GM19463 (cell line): Measurements from ENCODE around the gene DCPS.
"Not testable (repeated sequence)": the region's sequence is repeated elsewhere in the genome, so short reads cannot be mapped to it uniquely, and the experiment has no call there.

Source experiments
- ATAC-seq: cut with Tn5 transposase; IDR thresholded peaks from one replicate; pipeline ENCODE4 v1.9.1; 2021; ENCODE audit warnings: mild to moderate bottlenecking, moderate library complexity; ENCODE audit not compliant: unreplicated experiment

The DCPS gene

DNA sequence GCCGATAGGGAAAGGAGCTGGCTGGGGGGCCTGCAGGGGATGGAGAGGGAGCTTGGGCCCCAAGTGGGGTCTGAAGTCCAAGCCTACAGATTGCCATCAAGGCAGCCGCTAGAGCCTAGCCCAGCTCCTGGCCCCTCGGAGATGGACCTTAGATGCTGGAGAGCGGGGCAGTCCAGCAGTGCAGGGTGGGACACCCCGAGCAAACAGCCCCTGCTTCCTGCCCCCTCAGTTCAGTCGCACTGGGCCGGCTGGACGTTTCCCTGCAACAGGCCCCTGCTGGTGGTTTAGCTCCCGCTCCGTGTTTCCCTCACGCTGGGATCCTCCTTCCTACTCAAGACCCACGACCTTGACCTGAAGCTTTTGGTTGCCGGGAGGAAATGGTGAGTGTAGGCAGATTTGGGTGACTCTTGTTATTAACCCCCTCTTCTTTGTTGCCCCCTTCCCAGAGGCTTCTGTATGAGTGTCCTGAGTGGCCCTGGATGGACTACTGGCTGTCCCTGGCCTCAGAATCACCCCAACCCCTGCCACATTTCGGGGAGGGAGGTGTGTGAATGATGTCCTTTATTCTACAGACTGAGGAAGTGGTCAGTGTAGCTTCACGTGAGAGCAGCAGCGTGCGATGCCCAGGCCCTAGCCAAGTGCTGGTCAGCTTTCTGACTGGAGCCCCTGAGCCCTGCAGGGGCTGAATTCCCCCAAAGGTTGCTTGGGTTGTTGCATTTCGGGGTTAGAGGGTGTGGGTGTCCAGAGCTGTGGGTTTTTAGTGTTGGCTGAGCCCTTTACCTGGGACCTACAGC lies 54.3 kb downstream of the DCPS start:
- ATAC-seq = no peak

DNA sequence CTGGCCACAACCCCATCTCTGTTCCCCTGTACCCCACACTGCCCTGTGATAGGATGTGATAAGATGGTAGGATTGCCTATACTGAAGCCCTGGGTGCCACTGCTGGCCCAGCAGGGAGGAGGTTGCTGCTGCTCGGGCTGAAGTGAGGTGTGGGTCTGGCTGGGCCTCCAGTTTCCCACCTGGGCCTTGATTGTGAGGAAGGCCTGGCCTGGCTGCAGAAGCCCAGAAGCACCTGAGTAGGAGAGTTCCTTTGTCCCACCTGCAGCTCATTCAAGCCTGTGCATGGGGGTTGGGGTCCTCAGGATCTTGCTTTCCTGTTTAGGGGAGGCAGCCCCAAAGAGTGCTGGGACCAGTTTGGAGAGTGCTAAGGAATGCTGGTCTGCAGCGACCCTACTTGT lies 54.9 kb downstream of the DCPS start:
- ATAC-seq = no peak

DNA sequence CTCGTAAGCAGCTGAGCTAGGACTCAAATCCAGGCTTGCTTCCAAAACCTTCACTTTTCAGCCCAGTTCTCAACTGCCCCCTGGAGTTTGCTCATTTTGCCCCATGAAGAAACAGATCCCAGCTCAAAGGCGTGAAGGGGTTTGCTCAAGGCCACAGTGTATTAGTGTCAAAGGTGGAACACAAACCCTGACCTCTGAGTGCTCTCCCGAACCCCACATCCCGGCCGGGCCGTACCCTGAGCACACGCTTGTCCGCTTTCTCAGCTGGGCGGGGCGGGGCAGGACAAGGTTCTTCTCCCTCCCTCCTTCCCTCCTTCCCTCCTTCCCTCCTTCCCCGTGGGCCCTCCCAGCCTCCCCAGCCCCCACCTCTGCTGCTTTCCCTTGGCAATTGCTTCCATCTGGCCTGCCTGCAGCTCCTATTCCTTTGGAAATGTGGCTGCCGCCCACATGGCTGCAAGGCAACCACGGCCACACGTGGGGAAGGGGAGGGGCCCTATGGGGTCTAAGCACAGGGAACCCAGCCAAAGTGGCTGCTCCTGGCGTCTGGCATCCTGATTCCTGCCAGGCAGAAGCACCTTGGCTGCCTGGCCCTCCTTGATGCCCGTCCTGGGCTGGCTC lies 55.7 kb downstream of the DCPS start:
- ATAC-seq = no peak

DNA sequence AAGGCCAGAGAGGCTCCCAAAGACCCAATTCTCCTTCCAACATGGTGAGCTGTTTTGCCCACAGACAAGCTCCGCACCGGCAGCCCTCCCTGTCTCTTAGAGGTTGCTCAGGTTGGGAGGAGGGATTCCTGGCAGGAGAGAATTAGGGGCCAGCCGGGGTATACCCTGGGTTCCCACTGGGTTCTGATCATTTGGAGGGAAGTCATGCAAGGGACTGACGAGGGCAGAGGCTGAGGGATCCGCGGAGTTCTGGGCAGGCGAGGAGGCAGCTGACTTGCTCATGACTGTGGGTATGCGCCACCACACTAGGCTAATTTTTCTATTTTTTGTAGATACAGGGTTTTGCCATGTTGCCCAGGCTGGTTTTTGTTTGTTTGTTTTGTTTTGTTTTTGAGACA lies 56.2 kb downstream of the DCPS start:
- no peak for ATAC-seq

DNA sequence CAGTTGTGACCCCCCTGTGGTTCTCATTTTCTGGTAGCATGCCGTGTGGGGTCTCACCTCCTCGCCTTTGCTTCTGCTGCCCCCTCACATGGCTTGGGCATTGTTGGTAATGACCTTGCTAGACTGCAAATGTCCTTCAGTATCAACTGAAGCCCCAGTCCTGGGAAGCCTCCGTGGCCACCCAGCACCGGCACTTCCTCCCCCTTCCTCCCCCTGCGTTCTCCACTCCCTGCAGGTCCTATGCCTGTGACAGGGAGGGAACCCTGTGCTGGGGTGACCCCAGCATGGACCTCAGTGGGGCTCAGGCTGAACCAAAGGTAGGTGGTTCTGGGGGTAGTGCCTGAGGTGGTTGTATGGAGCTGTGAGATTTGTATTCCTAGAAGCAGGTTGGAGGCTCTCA lies 57.5 kb downstream of the DCPS start:
- no peak for ATAC-seq

DNA sequence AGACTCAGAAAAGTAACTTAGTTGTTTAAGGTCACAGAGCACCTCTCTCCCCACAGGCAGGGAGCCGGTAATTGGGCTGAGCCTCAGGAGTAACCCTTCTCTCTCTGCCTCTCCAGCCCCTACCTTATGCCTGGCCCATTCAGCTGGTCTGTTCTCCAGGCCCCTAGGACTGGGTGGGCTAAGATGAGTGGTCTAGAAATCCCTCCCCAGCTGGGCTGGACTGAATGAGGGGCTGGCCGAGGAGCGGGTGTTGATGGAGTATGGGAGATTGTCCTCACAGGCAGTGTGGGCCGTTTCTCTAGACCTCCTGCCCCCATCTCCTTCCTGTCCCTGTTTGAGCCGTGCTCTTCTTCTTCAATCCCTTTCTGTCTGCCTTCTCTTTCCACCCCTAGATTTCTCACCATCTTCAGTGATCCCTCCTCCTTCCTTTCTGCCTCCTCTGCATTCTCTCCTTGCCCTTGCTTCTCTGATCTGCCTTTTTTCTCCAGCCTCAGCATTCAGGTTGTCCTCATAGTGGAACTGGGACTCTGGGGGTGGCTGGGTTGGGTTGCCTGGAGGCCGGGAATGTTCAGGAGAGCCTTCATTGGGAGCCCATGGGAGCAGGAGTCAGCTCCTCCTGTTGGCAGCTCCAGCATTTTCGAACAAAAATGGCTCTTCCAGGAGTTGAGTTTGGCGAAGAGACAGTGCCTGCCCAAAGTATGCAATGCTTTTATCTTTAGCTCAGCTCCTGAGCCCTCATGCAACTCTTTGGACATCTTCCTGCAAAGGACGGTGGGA lies 59.2 kb downstream of the DCPS start:
- no peak for ATAC-seq

DNA sequence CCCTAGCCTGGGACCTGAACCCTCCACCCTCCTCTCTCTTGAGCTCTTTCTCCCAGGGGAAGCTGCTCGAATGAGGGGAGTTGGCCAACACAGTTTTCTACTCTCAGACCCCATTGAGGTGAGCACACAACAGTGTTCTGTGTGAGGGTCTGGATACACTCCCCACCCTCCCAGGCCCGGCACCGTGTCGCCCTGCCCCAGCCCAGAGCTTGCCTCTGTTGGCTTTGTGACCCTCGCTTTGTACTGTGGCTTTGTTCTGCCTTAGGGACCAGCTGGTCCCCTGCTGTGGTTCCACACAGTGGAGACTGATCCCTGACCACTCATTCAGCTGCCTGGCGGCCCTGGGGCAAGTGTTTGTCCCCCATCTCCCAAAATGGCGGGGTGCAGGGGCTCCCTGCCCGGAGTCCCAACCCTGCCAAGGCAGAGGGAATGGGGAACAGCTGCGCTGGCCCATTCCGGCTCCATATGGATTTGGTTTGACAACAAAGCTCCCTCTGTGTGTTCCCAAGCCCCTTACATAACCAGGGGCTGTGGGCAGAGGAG lies 59.9 kb downstream of the DCPS start:
- ATAC-seq = no peak

DNA sequence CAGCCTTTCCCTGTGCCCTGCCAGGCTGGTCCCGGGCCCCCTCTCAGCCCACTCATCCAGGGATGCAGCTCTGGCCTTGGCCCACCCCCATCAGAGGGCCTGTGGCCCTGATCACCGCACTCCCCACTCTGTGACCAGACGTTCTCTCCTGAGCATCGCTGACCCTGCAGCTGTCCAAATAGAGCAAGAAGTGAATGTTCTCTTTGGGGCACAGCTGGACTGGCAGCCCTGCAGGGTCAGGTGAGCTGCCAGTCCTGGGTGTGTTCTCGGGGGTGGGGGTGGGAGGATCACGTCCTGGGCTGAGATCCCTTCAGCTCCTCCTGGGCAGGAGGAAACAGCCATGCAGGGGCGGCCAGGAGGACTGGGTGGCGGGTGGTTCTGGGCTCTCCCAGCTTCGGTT lies 60.9 kb downstream of the DCPS start:
- not testable (repeated sequence) for ATAC-seq

DNA sequence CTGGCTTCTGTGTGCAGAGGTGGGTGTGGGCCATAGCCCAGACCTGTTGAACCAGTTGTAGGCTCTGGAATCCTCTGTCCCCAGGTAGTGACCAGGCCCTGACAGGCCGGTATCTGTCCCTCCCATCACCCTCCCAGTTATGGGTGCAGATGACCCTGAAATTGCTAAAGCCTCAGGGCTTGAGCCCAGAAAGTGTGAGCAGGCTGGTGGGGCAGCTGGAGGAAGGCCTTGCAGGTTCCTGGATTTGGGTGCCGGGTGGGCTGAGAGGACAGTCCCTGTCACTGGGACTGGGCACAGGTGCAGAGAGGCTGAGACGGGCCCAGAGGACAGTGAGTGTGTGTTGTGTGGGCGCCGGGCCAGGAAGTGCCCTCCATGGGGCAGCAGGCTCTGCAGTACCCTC lies 61.6 kb downstream of the DCPS start:
- not testable (repeated sequence) for ATAC-seq

DNA sequence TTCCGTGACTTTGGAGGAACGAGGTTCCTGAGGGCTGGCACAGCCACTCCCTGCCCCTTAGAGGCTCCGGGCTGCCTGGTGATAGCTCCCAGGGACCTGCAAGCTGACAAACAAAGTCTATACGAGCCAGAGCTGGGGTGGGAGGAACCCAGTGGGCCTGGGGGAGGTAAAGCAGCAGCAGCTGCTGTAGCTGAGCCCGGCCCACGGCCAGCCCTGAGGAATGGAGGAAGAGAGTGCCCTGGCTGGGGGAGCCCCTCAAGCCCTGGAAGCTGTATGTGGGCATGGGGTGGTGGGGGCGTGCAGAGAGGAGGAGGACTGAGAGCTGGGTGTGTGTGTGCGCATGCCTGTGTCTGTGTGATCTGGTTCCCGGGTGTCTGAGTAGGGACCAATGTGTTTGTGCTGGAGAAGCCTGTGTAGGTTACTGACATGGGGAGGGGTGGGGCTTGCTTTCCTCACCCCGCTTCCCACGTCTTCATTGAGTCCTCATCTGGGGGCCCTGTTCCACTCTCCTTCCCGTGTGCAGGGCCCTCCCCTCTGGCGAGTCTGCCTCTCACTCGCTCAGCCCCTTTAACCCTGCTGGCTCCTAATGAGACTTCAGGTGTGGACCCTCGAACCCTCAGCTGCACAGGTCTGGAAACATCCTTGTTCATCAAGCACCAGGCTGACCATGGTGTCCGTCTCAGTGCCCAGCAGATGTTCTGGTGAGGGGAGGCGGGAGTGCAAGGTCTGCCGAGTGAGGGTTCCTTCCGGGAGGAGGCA lies 62.4 kb downstream of the DCPS start:
- no peak for ATAC-seq

DNA sequence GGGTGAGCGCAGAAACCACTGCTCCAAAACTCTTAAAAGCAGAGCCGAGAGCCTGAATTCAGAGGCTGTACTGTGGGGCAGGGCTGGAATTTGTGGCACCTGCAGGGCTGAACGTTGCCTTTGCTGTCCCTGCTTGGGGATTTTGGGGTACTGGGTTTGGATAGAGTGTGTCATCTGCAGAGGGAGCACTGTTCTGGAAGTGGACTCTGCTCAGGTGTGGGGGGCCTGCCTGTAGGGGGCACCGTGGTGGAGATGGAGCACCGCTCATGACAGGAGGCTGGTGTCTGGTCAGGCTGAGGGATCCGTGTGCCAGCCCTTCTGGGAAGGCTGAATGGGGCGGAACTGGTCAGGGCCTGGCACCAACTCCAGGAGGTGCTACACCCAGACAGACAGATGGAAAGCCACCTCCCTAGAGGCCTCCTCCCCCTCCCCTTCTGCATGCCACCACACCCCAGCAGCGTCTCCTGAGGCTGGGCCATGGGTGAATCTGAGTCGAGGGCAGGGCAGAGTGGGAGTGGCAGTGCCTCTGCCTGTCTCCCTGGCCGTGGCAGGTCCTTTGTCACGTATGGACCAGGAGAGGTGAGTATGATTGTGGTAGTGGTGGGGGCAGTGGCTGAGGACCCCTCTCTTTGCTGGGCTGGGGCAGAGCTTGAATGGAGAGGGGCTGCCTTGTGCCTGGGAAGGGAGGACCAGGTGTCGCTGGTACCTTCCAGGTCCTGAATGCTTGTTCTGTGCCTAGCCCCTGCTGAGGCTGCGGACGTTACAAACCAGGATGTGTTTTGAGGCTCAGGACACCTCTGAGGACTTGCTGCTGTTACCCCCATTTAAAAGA lies 63.2 kb downstream of the DCPS start:
- ATAC-seq = not testable (repeated sequence)

DNA sequence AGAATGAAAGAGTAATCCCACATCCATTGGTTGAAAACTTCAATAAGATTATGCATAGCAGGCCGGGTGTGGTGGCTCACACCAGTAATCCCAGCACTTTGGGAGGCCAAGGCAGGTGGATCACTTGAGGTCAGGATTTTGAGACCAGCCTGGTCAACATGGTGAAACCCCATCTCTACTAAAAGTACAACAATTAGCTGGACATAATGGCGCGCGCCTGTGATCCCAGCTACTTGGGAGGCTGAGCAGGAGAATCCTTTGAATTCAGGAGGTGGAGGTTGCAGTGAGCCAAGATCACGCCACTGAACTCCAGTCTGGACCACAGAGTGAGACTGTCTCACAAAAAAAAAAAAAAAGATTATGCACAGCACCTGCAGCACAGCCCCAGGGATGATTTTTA lies 63.9 kb downstream of the DCPS start:
- not testable (repeated sequence) for ATAC-seq

DNA sequence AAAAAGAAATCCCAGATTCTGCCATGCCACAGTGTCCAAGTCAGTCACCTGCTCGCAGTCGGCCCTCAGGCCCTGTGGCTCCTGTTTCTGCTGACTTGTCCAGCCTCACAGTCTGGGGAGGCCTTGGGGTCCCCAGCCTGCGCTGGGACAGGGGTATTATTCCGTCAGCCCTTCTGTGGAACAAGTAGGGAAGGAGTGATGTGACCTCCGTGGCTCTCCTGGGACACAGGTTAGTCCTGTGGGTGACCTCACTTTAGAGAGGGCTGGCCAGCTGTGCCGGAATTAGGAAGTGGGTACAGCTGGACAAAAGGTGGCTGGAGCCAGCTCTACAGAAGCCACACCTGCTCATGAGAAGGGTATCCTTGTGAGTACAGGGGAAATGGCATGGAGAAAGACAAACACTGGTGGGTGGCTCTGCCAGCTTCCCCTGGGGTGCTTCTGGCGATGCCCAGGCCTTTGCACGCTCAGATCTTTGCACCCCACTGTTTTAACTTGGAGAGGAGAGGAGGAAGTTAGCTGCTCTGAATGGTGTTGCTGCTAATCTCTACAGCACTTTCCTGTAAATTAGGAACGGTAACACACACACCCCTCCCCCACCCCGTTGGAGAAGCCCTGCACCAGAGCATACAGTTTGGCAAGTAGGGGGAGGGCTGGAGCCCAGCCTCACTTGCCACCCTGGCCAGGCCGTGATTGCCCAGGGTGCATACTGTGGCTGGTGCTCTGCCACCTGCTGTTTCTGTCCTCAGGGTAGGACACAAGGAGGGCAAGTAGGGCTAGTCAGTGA lies 64.7 kb downstream of the DCPS start:
- not testable (repeated sequence) for ATAC-seq

DNA sequence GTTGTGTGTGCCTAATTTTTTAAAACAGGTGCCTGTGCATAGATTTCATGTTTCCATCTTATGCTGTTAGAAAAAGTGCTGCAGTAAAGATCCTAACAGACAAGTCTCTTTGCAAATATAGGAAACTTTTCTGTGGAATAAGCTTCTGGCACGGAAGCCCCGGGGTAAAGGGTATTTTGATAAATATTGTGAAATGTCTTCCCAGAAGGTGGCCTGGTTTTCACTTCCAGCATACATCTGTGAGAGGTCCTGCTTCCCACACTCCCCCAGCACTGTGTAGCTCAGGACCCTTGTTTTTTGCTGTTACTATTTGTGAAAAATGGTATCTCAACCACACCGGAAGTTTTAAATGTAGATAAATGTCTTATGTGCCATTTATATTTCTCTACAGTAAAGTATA lies 66.2 kb downstream of the DCPS start:
- no peak for ATAC-seq

DNA sequence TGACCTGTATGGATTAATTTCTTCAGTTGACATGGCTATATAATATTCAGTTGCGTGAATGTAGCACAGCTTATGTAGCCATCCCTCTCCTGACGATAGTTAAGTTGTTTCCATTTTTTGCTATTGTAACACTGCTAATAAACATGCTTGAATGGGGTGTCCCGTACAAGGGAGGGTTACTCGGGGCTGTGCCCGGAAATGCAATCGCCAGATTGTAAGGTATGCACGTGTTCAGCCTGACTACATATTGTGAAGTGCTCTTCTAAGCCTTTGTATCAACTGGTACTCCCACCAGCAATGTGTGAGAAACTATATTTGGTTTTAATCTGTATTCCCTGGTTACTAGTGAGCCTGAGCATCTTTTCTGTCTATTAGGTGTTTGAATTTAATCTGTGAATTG lies 67.7 kb downstream of the DCPS start:
- no peak for ATAC-seq

DNA sequence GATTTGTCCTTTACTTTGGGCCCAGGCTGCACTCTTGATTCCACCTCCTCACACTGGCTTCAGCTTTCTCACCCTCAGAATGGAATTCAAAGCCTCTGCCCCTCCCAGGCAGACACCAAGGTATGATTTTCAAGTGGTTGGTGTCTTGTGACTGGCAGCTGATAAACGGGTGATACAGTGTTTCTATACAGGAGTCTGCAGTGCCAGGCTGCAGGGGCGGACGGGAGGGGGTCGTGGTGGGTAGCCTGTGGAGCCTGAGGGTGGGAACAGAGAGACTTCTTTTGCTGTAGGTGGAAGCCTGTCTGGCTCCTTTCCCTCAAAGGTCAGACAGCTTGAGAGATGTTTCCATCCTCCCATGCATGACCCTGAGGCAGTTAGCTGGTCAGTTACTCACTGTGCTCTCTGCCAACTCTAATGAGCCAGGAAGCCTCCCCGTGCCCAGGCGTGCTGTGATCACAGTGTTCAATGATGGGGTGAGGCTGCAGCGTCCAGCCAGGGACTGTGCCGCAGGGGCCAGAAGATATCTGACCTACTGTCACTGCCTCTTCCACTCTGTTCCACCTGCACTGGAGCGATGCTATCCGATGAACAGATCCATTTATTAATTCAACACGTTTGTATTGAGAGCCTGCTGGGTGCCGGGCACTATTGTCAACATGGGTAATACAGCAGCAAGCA lies 69.7 kb downstream of the DCPS start:
- ATAC-seq = not testable (repeated sequence)

DNA sequence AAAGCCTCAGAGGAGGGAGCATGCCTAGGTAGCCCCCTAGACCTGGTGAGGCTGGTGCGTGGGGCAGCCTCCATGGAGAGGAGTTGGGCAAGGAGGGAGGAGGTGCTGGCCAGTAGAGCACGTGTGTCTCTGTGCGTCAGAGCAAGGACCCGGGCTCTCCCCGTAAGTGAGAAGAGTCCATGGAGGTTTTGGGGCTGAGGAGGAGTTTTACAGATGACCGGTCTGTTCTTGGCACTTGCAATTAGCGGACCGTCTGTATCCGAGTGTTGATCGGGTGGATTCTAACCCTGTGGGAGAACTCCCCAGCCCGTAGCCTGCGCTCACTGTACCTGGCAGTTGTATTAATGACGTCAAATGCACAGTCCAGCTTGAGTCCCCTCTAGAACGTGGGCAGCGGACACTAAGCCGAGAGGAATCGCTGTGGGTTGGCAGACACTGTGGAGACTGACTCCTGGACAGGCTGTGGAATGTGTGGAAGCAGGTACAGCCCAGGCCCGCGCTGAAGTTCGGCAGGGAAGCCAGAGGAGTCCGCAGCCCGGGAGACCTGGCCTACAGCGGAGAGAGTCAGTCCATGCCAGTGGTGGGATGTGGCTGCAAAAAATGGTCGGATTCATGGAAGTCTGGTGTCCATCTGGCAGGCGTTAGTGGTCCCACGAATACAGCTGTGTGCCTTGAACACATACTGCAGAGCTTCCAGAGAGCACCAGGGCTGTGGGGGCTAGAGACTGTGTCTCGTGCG lies 70.9 kb downstream of the DCPS start:
- ATAC-seq = not testable (repeated sequence)

DNA sequence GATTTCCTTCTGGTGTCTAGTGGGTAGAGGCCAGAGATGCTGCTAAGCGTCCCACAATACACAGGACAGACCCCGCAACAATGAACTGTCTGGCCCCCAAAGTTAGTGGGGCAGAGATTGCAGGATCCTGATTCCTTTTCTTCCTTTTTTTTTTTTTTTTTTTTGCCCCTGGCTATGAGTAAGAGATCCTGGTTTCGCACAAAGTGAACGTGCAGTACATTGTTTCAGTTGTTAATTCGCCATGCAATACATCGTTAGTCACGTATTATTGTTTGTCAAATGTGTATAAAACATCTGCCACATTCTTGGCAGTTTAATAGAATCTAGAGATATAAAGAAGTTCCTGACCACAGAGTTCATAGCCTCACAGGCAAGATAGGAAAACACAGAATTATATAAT lies 71.9 kb downstream of the DCPS start:
- no peak for ATAC-seq
